ENCODE measurements around the gene OLAH.

DNA sequence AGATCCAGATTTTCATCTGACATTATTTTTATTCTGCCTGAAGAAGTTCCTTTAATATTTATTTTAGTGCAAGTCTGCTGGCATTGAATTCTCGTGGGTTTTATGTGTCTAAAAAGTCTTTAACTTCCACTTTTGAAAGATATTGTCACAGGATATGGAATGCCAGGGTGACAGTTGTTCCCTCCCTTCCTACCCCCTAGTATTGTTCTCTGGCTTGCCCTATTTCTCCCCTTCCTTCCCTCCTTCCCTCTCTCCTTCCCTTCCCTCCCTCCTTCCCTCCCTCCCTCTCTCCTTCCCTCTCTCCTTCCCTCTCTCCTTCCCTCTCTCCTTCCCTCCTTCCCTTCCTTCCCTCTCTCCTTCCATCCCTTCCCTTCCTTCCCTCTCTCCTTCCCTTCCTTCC lies 14.9 kb downstream of the OLAH start:
- TF ChIP-seq, protein P1, sequence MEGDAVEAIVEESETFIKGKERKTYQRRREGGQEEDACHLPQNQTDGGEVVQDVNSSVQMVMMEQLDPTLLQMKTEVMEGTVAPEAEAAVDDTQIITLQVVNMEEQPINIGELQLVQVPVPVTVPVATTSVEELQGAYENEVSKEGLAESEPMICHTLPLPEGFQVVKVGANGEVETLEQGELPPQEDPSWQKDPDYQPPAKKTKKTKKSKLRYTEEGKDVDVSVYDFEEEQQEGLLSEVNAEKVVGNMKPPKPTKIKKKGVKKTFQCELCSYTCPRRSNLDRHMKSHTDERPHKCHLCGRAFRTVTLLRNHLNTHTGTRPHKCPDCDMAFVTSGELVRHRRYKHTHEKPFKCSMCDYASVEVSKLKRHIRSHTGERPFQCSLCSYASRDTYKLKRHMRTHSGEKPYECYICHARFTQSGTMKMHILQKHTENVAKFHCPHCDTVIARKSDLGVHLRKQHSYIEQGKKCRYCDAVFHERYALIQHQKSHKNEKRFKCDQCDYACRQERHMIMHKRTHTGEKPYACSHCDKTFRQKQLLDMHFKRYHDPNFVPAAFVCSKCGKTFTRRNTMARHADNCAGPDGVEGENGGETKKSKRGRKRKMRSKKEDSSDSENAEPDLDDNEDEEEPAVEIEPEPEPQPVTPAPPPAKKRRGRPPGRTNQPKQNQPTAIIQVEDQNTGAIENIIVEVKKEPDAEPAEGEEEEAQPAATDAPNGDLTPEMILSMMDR (conservative IDR thresholded peaks at IDR 0.05): no peak
- no peak for TF ChIP-seq EZH2 (IDR thresholded peaks at IDR 0.05; ENCODE audit: low read depth)

Data from PC-9 (cell line).